Measurements from ENCODE around the gene PHACTR3.

Gene PHACTR3

DNA sequence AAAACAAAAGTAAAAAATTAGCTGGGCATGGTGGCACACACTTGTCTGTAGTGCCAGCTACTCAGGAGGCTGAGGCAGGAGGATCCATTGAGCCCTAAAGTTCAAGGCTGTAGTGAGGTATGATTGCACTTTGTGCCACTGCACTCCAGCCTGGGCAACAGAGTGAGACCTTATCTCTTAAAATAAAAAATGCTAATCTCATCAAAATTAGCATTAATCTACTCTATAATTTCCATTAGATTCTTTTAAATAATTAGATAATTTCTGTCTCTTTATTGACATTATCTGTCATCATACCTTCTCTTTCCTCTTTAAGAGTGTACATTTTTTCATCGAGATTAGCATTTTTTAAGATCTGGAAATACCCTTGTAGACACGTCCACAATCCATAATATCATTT lies 48.0 kb downstream of the PHACTR3 start:
- no peak for DNase-seq

DNA sequence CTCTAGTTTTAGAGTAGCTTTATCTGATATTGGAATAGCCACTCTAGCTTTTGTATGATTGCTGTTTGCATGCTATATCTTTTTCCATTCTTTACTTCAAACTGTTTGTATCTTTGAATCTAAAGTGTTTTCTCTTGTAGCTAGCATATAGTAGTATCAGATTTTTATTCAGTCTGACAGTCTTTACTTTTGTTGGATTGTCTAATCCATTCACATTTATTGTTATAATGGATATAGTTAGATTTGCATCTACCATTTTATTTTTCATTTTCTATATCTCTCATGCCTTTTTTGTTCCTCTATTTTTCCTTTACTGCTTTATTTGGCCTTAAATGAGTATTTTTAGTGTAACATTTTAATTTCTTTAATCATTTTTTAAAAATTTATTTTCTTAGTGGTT lies 52.1 kb downstream of the PHACTR3 start:
- no peak for DNase-seq

DNA sequence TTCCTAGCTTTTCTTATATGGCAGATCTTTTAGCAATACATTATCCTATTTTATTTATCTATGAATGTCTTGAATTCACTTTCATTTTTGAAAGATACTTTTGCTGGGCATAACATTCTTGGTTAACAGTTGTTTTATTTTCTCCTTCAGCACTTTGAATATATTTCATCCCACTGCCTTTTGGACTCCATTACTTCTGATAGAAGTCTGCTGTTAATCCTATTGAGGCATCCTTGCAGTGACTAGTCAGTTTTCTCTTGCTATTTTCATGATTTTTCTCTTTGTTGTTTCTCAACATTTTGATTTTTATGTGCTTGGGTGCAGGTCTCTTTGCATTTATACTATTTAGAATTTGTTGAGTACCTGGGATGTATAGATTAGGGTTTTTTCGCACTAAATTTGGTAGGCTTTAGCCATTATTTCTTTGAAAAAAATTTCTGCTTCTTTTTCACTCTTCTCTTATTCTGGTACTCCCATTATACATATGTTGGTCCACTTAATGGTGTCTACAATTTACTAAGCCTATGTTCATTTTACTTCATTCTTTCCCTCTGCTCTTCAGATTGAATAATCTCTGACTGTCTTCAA lies 53.2 kb downstream of the PHACTR3 start:
- DNase-seq: no peak

DNA sequence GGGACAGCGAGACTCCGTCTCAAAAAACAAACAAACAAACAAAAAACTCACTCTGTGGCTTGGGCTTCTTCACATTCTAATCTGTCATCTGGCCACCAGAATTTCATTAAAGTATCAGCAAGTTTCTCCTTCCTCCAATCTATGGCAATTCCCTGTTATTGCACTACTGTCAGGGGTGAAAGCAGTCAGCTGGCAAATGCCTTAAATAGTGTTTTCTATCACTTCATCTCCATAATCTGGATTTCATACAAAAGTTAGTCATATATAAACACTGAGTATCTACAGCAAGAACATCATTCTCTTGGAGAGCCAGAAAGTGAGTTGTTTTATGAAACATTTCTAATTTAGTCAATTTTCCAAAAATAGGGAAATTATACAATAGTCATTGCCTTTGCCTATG lies 56.1 kb downstream of the PHACTR3 start:
- no peak for DNase-seq

DNA sequence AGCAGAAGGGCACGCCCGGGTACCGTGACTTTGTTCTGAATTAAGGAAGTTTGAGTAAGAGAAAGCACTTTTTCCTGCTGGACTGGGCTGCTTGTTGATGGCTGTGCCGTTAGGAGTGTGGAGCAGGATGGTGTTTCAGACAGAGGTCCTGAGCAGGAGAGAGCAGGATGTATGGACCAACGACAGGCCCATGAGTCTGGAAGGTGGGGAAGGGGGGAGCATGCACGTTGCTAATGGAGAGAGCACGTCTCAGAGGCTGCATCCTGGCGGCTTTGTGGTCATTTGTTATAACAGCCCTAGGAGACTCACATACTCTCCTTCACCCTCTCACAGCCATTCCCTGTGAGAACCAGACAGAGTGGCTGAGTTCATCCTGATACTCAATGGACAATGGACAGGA lies 56.8 kb downstream of the PHACTR3 start:
- DNase-seq: no peak

DNA sequence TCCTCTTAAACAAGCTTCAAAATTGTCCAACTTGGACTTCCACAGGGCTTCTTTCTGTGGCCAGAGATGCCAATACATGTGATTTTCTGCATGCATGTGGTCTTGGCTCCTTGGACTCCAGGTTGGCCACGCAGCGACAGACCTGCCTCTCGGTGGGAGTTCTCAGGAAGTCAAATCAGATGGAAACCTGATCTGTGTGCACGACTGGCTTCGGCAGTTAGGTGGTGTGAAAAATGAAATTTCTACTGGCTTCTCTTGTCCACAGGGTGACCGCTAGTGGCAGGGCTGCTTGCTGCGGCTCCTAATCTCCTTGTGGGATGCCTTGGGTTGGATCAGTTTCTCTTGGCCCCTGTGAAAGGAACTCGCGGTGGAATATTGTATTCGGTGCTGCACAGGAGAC lies 57.3 kb downstream of the PHACTR3 start:
- DNase-seq: no peak

DNA sequence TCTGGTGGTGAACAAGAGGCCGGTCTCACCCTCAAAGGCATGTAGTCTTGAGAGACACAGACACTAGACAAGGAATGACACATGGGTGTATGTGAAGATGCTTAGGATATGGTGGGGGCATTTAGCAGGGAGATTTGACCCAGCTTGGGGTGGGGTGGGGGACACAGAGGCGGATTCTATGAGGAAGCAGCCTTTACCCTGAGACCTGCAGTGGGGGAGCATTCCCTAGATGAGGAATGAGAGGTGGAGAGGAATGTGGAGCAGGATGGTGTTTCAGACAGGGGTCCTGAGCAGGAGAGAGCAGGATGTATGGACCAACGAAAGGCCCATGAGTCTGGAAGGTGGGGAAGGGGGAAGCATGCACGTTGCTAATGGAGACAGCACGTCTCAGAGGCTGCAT lies 57.8 kb downstream of the PHACTR3 start:
- DNase-seq: no peak

DNA sequence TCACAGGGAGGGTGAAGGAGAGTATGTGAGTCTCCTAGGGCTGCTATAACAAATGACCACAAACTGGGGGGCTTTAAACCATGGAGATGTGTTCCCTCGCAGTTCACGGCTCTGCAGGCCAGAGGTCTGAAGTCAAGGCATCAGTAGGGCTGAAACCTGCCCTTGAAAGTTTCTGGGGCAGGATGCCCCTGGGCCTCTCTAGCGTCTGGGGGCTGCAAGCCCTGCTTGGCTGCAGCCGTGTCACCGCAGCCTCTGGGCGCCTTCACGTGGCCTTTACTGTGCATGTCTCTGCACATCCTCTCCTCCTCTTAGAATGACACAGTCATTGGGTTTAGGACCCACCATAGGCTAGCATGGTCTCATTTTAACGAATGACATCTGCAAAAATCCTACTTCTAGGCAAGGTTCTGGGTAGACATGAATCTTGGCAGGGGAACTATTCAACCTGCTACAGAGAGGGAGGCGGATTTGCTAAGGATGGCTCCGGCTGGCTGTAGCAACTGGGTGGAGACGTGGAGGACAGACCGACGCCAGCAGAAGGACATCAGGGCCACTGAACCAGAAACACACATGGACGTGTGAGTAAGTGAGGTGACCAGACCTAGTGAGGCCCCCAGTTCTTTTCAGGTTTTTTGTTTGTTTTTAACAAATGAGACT lies 58.6 kb downstream of the PHACTR3 start:
- DNase-seq: no peak

DNA sequence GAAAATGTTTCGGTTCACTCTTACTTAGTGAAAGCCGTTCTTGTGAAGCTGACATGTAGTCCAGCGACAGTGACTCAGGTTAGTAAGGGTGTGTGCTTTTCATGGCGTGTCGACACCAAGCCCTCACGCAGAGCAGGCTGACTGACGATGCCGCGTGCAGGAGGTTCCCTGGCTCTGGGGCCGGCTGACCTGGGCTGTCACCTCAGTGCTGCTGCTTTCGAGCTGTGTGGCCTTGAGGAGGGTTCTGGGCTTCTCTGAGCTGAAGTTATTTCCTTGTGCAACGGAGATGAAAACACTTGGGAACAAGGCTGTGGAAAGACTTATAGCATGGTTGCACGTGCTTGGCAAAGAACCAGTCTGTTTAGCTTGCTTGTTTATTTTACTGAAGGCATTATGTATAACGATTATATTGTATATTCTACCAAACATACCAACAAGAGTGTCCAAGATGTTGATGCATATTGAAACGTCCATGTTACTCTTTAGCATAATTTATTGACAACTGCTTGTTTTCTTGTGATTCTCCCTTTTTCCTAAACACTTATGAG lies 59.2 kb downstream of the PHACTR3 start:
- DNase-seq: no peak

DNA sequence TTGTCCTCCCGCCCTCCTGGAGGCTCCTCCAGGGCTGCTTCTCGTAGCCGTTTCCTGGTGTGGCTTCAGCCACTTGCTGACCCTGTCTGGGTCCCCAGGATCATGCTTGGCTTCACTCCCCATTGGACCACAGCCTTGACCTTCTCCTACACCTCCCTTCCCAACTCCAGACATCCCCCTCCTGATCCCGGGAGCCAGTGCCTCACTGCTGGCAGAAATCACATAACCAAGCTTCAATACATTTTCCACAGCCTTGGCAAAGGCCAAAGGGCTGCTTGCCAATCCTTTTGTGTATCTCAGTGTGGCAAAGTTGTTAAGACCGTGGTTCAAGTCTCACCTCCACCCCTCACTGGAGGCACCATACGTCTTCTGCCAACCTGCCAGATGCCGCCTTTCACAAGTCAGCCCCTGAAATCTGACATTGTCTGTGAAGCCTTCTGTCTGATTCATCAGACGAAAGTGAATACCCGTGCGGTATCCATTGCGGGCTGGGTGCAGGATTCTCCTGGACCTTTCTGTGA lies 60.1 kb downstream of the PHACTR3 start:
- no peak for DNase-seq

DNA sequence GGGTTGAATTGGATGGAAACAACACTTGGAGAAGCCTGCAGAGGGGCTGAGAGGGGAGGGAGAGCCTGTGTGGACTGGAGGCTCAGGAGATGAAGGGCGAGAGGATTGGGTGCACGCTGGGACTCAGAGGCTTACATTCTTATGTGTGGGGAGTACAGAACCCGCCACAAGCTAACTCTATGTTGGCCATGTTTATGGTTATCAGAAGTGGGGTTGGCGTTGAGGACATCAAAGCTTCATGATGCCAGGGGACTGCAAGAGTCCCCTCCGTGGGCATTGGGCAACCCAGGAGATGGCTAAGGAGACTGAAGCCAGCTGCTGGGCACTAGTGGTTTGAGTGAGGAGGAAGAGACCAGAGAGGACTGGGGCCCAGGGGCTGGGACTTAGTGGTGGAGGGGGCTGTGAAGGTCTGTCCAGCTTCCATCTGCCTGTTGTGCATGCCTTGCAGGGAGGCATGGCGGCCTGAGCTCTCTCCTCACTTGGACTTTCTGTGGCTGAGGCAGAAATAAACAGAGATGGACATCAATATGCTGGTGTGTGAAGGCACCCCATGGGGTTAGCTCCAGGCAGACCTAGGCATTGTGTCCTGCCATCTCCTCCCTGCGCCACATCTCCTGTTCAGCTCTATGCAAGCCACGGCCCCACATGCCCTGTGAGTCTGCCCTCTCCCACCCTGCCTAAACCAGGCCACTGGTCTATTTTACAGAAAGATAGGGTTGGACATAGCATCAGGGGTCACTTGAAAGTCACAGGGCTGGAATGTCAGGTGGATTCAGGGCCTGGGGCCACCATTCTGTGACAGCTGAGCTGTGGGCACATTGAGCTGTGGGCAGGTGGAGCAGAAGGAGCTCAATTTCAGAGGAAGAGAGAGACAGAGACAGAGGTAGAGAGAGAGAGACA lies 61.6 kb downstream of the PHACTR3 start:
- no peak for DNase-seq

DNA sequence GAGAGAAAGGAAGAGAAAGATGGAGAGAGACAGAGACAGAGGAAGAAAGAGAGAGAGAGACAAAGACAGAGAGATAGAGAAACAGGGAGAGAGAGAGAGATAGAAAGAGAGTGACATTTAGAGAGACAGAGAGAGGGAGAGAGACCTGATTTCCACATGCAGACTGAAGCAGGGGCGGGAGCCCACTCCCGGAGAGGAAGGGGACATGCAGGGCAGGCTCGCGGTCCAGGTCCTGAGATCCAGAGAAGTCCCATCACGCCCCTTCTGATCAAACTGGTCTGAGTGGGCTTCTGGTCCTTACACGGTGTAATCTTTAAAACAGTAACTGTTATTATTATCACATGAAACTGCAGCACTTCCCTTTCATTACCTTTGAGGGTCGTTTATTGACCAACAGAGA lies 62.2 kb downstream of the PHACTR3 start:
- no peak for DNase-seq

DNA sequence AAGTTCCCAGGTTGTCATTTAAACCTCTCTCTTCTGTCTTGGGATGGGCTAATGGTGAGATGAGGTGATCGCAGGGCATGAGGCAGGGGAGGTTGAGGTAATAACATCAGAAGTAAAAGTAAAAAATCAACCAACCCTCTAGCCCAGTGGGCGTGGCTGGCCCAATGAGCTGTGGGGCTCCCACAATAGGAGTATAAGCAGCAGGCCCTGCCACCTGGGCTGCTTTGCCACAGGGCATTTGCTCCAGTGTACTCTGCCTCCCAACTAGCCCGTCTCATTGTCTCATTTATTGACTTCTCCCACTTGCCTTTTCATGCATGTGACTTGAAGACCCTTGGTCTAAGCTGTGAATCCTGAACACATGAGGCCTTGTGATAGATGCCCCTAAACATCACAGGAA lies 62.8 kb downstream of the PHACTR3 start:
- DNase-seq: no peak

DNA sequence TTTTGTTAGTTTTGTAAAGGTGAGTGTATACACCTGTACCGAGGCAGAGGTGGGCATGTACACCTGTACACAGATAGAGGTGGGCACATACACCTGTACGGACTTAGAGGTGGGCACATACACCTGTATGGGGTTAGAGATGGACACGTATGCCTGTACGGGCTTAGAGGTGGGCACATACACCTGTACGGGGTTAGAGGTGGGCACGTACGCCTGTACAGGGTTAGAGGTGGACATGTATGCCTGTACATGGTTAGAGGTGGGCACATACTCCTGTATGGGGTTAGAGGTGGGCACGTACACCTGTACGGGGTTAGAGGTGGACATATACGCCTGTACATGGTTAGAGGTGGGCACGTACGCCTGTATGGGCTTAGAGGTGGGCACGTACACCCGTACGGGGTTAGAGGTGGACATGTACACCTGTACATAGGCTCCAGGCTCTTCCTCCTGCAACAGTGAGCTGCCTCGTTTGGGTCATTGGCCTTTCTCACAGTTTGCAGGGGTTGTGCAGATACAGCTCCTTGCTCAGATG lies 63.7 kb downstream of the PHACTR3 start:
- no peak for DNase-seq

DNA sequence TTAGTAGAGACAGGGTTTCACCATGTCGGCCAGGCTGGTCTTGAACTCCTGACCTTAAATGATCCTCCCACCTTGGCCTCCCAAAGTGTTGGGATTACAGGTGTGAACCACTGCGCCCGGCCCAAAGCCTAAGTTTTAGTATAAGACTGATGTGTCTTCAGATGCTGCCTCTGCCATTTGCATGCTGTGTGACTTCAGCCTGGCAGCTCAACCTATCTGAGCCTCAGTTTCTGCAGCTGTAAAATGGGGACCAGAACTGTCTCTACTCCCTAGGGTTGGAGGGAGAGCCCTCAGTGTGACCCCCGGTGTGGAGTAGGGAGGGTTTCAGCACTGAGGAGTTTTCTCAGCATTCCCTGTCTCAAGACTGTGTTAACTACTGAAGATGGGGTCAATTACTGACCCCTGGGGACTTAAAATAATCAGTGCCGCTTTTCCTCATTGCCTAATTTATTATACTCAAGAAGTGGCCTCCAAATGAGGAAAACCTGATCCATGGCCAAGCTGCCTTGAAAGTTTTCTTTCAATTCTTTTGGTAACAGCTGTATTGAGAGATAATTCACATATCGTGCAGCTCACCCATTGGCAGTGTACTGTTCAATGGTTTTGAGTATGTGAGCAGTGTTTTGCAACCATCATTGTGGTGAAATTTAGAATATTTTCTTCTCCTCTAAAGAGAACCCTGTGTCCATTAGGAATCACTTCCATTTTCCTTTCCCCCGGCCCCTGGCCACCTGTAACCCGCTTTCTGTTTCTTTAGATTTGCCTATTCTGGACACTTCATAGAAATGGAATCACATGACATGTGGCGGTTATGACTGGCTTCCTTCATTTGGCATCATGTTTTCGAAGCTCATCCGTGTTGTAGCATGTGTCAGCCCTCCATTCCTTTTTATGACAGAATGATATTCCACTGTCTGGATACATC lies 64.8 kb downstream of the PHACTR3 start:
- no peak for DNase-seq

DNA sequence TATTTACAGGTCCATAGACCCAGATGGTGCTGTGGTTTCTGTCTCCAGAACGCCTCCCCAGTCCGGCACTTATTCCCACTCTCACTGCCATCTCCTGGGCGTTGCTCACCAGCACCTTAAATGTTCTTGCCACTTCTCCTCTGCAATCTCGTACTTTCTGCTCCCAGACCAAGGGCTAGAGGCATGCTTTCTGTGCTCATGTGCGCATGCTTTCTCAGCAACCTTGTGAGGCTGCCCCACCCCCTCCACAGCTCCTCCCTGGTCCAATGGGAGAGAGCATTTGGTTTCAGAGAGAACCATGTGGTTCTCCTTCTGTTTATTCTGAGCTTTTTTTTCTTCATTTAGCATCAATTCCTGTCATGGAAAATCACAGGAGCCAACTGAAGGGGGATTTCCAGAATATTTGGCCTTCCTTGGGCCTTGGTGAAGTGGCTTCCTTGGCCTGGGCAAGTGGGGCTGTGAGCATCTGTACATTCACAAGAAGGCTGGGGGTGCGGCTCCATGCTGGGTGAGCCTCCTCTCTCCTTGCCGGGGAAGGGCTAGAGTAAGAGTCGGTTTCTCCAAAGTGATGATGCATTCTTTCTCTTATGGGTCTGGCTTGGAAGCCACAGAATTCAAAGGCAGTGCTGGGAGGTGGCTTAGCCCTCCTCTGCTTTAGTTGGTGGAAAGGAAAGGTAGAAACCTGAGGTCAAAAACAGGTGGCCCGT lies 66.6 kb downstream of the PHACTR3 start:
- no peak for DNase-seq

DNA sequence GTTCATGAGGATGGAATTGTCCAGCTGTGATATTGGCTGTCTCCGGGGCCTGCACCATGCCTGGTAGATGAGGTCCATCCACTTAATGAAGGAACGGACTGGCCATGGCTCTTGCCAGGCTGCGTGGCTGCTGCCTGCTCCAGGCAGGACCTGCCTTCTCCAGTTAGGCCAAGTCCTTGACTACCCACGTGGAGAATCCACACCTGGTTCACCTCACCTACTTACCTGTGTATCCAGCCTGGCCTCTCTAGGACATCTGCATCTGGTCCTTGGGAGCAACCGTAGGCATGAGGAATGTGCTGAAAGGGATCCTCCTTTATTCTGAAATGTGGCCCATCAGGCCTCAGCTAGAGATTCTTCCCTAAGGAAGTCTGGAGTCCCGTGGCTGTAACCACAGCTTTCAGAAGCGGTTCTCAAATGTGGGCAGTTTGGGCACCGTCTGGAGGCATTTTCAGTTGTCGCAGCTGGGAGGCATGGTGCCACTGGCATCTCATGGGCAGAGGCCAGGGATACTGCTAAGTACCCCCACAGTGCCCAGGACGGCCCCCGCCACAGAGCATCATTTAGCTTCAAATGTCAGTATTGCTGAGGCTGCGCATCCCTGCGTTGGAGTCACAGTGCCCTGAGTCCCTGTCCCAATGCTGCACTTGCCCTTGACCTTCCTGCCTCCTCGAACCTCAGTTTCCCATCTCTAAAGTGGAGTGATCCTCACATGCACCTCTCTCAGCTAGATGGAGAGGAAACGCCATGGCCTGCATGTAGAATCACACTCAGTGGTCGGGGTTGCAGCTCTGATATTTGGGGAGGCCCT lies 67.5 kb downstream of the PHACTR3 start:
- DNase-seq: no peak

DNA sequence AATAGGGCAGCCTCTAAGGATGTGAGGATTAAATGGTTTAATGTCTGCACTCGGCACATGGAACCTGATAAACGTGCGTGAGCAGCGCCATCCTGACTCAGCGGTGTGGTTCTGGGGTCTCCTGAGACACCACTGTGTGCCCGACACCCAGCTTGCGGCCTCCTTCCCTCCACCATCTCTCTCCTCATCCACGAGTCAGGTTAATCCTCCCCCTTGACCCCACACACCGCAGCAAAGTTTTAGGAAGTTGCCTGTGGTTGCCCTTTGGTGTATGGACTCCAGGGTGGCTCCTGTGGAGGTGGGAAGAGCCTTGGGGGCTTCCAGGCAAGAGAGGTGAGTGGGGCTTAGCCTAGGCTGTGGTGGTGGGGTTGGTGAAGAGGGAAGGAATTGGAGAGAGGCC lies 68.2 kb downstream of the PHACTR3 start:
- no peak for DNase-seq

DNA sequence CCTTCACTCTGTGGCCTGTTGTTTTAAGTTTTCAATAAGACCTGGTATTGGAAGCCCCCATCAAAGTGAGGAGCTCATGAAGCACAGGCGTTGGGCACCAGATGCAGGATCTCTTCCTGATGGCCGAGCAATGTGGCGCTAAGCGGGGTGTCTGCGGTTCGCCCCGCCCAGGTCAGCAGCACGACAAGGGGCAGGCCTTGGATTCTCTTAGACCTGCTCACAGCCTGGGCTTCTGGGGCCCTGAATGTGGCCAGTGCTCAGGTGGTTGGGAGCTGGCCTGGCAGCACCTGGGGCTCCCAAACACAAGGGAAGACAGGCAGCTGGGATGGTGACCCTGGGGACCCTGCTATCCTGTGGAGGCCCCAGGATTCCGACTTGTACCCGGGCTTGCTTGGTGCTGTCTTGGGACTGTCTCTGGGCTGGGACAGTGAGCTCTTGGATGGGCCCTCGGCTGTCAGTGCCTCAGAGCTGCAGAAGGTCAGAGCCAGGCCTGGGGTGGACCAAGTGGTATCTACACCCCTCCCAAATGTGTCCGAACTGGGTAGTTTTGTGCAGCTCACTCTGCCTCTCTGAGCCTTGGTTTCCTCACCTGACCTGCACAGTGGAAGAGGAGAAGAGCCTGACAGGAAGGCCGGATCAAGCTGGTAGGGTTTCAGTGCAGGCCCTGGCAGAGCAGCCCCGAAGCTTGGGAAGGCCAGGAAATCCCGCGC lies 69.1 kb downstream of the PHACTR3 start:
- no peak for DNase-seq

DNA sequence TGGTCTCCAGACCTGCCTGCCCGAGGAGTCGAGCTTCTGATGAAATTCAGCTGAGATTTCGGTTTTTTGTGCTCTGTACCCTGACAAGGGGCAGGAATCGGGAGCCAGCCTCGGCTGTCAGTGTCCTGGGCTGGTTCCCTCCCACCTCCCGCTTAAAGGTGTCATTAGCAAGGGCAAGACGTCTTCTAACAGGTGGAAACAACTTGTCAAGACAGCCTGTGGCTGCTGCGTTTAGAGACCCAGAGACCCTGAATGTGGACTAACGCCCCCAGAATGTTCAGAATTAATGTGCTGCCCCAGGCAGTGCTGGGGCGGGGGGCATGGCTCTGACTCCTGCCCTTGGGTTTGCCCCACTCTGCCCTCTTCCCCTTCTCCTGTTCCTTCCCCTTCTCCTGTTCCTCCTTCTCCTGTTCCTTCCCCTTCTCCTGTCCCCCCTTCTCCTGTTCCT lies 69.7 kb downstream of the PHACTR3 start:
- DNase-seq: no peak
